Spleen (tissue), 7 donors: ENCODE results near the gene ZNF687.

ENCODE experiments used
- POLR2A ChIP-seq, 3 donors: fragments of 450-650 bp; IDR thresholded peaks; one replicate each; pipeline ENCODE4 v1.5.1; 2017; ENCODE audit warnings: antibody characterized with exemption in 3 of 3, mild to moderate bottlenecking in 1 of 3
- TF ChIP-seq, protein P1 (sequence below), 11 experiments: fragments of 200-600 bp in 7 of 11; fragments of 450-650 bp in 4 of 11; sonication (generic) in 4 of 11; IDR thresholded peaks in 8 of 11; conservative IDR thresholded peaks in 3 of 11; 1 replicate in 7 of 11; 2 replicates in 4 of 11; pipeline versions ENCODE4 v1.4.0 to v1.8.0; 2016 to 2021; ENCODE audit warnings: antibody characterized with exemption in 11 of 11, inconsistent platforms in 4 of 11, mild to moderate bottlenecking in 1 of 11
- donor health status: DM: no; HTN: no; CAD: no; lungs with moderate emphysema.
- donor health status: DM: no; HTN: no; CAD: no.
- donor health status: DM: no; HTN: no; CAD: no.

DNA sequence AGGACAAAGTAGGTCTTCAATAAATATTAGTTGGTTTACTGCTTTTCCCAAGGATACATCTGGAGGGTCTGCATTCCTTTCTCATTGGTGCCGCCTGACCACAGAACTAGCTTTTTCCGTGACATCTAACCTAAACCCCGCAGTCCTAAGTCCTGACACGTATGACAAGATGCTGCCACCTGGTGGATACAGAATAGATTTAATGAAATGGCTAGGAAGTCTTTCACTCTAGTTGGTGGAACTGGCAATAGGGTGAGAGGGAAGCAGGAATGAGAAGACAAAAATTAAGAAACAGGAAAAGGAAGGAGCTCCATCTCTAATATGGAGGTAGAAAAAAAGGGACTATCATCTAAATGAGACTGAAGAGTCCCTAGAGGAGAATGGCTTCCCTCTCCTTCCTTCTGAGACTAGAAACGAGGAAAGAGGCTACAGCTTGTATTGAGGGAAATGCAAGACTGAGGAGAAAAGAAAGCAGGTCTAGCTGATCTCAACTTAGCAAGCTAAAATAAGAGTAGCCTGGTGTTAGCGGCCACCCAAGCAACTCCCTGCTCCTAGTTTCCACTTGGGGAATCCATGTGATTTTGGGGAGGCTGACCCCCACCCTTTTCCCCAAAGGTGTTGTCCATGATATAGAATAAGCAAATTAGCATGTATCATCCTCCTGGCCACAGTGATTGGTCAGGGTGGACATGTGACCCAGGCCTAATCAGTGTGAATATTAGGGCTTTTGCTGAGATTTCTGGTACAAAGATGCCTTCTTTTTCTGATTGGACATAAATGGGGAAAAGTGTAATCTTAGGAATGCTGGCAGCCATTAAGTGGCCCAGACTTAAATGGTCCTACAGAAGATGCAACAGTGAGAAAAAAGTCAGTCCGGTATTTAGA, 59.0 kb downstream of the ZNF687 start:
- TF ChIP-seq, protein P1, sequence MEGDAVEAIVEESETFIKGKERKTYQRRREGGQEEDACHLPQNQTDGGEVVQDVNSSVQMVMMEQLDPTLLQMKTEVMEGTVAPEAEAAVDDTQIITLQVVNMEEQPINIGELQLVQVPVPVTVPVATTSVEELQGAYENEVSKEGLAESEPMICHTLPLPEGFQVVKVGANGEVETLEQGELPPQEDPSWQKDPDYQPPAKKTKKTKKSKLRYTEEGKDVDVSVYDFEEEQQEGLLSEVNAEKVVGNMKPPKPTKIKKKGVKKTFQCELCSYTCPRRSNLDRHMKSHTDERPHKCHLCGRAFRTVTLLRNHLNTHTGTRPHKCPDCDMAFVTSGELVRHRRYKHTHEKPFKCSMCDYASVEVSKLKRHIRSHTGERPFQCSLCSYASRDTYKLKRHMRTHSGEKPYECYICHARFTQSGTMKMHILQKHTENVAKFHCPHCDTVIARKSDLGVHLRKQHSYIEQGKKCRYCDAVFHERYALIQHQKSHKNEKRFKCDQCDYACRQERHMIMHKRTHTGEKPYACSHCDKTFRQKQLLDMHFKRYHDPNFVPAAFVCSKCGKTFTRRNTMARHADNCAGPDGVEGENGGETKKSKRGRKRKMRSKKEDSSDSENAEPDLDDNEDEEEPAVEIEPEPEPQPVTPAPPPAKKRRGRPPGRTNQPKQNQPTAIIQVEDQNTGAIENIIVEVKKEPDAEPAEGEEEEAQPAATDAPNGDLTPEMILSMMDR (IDR thresholded peaks at IDR 0.05 in 8 of 11, conservative IDR thresholded peaks at IDR 0.05 in 3 of 11) = peak; percentile 51 to 83 (median 76)
- TF ChIP-seq POLR2A (IDR thresholded peaks at IDR 0.05) = no peak
